ENCODE measurements around the gene PPM1H.

The PPM1H gene

GRCh38 chr12:62865065-62865464 lies 69.9 kb downstream of the PPM1H start:
- Histone ChIP-seq H3K4me3 (no peak overlapping the region), H3K36me3 (no peaks in the 10 kb centered on the region), H3K27me3 (no peaks in the 10 kb centered on the region), H3K27ac (peak overlapping the region; percentile 64 to 66), H3K4me1 (peaks cover 0 to 71% (median 28%) of the 10 kb centered on the region in 4 donors), H3K9me3 (no peaks in the 10 kb centered on the region)
- DNase-seq: no peak
- no peak for TF ChIP-seq CTCF (IDR thresholded peaks at IDR 0.05)
- intact Hi-C loops (cut with DNase I; ENCODE audit: low total_unique reads): loop anchor here (10.0 kb wide), 1 partner anchor 70 kb away; the partner anchor contains the start of gene PPM1H

DNA sequence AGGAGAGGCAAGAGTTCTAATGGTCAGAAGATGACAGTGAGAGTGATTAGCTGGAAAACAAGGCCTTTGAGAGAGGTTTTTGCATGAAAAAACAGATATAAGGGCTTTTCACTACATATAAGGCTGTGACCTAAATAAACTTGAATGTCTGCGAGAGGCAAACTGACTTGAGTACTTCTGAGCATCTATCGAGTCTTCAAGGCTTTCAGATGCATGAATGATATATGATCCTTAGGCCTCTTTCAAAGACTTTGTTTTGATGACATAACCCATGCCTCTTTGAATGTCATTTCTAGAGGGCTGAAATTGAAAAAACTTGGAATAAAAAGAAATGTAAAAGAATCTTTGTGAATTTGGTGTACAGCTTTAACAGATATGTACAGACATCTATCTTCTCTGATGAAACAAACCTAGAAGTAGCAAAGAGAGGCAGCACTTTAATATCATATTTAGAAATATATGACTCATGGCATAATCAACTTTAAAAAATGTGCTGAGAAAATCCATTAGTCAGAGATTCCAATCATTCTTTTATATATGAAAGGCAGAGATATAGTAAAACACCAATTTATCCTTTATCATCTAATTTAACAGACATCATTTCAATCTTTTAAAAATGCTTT lies 72.6 kb downstream of the PPM1H start:
- peaks cover 0 to 84% (median 37%) of the 10 kb centered on the region in 4 donors for H3K4me1 ChIP-seq
- no peaks in the 10 kb centered on the region for H3K36me3 ChIP-seq
- intact Hi-C loops (cut with DNase I; ENCODE audit: low total_unique reads): loop anchor here (10.0 kb wide), 1 partner anchor 72 kb away; the partner anchor contains the start of gene PPM1H
- H3K4me3 ChIP-seq: no peak overlapping the region
- no peak for DNase-seq
- no peak for TF ChIP-seq CTCF (IDR thresholded peaks at IDR 0.05)
- H3K9me3 ChIP-seq: no peaks in the 10 kb centered on the region
- no peaks in the 10 kb centered on the region for H3K27me3 ChIP-seq
- H3K27ac ChIP-seq: peak overlapping the region; percentile 66 to 74

GRCh38 chr12:62861586-62861985 lies 73.4 kb downstream of the PPM1H start:
- TF ChIP-seq CTCF (IDR thresholded peaks at IDR 0.05): no peak
- no peak for DNase-seq
- H3K36me3 ChIP-seq: no peaks in the 10 kb centered on the region
- H3K27me3 ChIP-seq: no peaks in the 10 kb centered on the region
- H3K4me1 ChIP-seq: peaks cover 0 to 76% (median 31%) of the 10 kb centered on the region in 4 donors
- peak overlapping the region in 1 of 2 donors; percentile 27 for H3K4me3 ChIP-seq
- intact Hi-C loops (cut with DNase I; ENCODE audit: low total_unique reads): loop anchor here (10.0 kb wide), 1 partner anchor 73 kb away; the partner anchor contains the start of gene PPM1H
- H3K27ac ChIP-seq: peak overlapping the region; percentile 66 to 74
- no peaks in the 10 kb centered on the region for H3K9me3 ChIP-seq

DNA sequence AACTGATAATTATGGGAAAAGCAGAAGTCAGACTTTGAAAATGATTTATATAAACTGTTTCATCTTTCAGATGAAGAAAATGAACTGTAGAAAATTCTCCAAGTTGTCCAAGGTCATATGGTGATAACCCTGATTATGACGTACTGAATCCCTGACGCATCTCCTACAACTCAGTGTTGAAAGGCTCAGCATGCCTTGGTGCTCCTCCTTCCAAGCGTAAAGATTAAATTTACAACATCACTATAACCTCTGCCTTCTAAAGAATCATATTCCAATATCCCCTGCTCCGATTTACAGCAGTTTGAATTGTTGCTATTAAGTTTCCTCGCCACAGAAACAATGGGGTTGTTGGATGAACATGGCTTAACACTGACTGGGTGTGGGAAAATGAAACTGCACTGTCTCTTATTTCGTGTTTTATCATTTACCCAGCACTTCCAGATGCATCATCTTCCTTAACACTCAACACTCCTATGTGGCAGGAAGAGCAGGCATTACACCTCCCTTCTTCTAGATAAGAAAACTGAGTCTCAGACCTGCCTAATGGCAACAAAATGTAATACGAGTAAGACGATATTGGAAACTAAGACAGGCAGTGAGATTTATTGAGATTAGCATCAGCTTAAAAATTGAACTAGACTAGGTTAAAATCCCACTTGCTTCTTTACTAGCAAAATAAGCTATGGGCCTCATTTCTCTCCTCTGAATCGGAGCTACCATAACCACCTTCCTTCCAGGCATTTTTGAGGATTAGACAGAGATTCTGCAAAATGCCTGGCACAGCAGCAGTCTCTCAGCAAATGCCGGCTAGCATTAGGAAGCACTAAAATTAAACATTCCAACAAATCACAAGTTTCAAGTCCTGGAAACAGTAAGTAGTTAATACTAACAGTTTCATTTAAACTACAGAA lies 74.2 kb downstream of the PPM1H start:
- no peak for TF ChIP-seq CTCF (IDR thresholded peaks at IDR 0.05)
- H3K36me3 ChIP-seq: no peaks in the 10 kb centered on the region
- H3K27ac ChIP-seq: peak overlapping the region; percentile 66 to 74
- H3K27me3 ChIP-seq: no peaks in the 10 kb centered on the region
- H3K4me1 ChIP-seq: peaks cover 0 to 68% (median 25%) of the 10 kb centered on the region in 4 donors
- H3K9me3 ChIP-seq: no peaks in the 10 kb centered on the region
- DNase-seq: no peak
- peak overlapping the region; percentile 24 to 27 for H3K4me3 ChIP-seq
- intact Hi-C loops (cut with DNase I; ENCODE audit: low total_unique reads): loop anchor here (10.0 kb wide), 1 partner anchor 74 kb away; the partner anchor contains the start of gene PPM1H

DNA sequence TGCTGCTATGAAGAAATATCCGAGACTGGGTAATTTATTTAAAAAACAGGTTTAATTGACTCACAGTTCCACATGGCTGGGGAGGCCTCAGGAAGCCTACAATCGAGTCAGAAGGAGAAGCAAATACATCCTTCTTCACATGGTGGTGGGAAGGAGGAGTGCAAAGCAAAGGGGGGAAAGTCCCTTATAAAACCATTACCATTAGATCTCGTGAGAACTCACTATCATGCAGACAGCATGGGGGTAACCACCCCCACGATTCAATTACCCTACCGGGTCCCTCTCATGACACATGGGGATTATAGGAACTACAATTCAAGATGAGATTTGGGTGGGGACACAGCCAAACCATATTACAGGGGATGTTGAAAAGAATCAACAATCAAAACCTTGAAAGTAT lies 74.9 kb downstream of the PPM1H start:
- Histone ChIP-seq H3K36me3 (no peaks in the 10 kb centered on the region), H3K27ac (peak overlapping the region; percentile 66 to 74)

More for the DNA sequence above, 74.9 kb downstream of the PPM1H start:
- H3K4me3 ChIP-seq: no peak overlapping the region
- no peak for TF ChIP-seq CTCF (IDR thresholded peaks at IDR 0.05)
- no peak for DNase-seq
- intact Hi-C loops (cut with DNase I; ENCODE audit: low total_unique reads): loop anchor here (10.0 kb wide), 1 partner anchor 75 kb away; the partner anchor contains the start of gene PPM1H
- no peaks in the 10 kb centered on the region for H3K27me3 ChIP-seq
- H3K4me1 ChIP-seq: peaks cover 0 to 60% (median 21%) of the 10 kb centered on the region in 4 donors
- no peaks in the 10 kb centered on the region for H3K9me3 ChIP-seq
